Subcutaneous adipose tissue (tissue), 4 donors: ENCODE data around the gene TLE1. TPM values are rescaled to one million over a fixed set of nuclear protein-coding genes. Genes with fewer than 3 reads are reported as not detected.

ENCODE experiments used
- CTCF ChIP-seq: fragments of 450-650 bp; IDR thresholded peaks from one replicate; pipeline ENCODE4 v1.5.1; 2016; ENCODE audit warnings: low read depth, mild to moderate bottlenecking, control low read depth, antibody characterized with exemption, moderate library complexity
- total RNA-seq, 4 donors: library from RNA; depleted of rRNA; stranded (reverse); fragments of >200 nt; gene quantifications; one replicate each; pipeline ENCODE4 v1.1.0, GENCODE V29; 2016

Gene TLE1
- total RNA-seq, 4 donors from 2014 or later, result 37.7 to 109 (median 53.6) TPM

GRCh38 chr9:81625969-81626368, 63.4 kb downstream of the TLE1 start:
- no peak for TF ChIP-seq CTCF

- TF ChIP-seq CTCF, result no peak
These were observed 65.6 kb downstream of the TLE1 start for GRCh38 chr9:81623778-81624177.

- no peak for TF ChIP-seq CTCF
These were observed 66.7 kb downstream of the TLE1 start for GRCh38 chr9:81622471-81623255.

GRCh38 chr9:81621785-81622259, 67.5 kb downstream of the TLE1 start:
- no peak for TF ChIP-seq CTCF

- TF ChIP-seq CTCF, result no peak
These were observed 68.2 kb downstream of the TLE1 start for GRCh38 chr9:81621118-81621517.

GRCh38 chr9:81620002-81620390, 69.4 kb downstream of the TLE1 start:
- TF ChIP-seq CTCF, result no peak

GRCh38 chr9:81619353-81620001, 69.9 kb downstream of the TLE1 start:
- no peak for TF ChIP-seq CTCF
